ENCODE results near the gene JPT2. TPM values are rescaled to one million over a fixed set of nuclear protein-coding genes. Genes with fewer than 3 reads are reported as not detected.

JPT2 gene
- total and polyA plus RNA-seq, 10 of the 15 experiments (the other 5 are each of a cell fraction or from before 2014, with no cell fraction given) = 11.7 to 78.4 (median 48.4) TPM

DNA sequence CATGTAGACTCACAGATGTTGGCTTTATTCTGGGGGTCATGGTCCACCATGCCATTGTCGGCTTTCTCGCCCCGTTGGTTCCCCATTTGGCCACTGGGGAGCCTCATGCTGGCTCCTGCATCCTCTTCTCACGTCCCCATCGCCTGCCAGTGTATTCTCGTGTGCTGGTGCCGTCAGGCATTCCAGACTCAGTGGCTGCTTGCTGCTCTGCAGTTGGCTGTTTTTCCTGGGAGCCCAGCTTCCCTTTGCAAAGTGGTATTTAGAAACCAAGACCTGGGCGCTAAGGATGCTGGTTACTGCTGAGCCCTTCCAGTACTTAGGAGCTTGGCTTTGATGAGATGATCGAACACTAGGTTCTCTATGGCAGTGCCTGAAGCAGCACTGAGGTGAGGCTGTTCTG, 46.8 kb upstream of the JPT2 start (continued):
- TF ChIP-seq, protein P1, sequence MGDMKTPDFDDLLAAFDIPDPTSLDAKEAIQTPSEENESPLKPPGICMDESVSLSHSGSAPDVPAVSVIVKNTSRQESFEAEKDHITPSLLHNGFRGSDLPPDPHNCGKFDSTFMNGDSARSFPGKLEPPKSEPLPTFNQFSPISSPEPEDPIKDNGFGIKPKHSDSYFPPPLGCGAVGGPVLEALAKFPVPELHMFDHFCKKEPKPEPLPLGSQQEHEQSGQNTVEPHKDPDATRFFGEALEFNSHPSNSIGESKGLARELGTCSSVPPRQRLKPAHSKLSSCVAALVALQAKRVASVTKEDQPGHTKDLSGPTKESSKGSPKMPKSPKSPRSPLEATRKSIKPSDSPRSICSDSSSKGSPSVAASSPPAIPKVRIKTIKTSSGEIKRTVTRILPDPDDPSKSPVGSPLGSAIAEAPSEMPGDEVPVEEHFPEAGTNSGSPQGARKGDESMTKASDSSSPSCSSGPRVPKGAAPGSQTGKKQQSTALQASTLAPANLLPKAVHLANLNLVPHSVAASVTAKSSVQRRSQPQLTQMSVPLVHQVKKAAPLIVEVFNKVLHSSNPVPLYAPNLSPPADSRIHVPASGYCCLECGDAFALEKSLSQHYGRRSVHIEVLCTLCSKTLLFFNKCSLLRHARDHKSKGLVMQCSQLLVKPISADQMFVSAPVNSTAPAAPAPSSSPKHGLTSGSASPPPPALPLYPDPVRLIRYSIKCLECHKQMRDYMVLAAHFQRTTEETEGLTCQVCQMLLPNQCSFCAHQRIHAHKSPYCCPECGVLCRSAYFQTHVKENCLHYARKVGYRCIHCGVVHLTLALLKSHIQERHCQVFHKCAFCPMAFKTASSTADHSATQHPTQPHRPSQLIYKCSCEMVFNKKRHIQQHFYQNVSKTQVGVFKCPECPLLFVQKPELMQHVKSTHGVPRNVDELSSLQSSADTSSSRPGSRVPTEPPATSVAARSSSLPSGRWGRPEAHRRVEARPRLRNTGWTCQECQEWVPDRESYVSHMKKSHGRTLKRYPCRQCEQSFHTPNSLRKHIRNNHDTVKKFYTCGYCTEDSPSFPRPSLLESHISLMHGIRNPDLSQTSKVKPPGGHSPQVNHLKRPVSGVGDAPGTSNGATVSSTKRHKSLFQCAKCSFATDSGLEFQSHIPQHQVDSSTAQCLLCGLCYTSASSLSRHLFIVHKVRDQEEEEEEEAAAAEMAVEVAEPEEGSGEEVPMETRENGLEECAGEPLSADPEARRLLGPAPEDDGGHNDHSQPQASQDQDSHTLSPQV (IDR thresholded peaks at IDR 0.05) = no peak
- TF ChIP-seq, protein P2, sequence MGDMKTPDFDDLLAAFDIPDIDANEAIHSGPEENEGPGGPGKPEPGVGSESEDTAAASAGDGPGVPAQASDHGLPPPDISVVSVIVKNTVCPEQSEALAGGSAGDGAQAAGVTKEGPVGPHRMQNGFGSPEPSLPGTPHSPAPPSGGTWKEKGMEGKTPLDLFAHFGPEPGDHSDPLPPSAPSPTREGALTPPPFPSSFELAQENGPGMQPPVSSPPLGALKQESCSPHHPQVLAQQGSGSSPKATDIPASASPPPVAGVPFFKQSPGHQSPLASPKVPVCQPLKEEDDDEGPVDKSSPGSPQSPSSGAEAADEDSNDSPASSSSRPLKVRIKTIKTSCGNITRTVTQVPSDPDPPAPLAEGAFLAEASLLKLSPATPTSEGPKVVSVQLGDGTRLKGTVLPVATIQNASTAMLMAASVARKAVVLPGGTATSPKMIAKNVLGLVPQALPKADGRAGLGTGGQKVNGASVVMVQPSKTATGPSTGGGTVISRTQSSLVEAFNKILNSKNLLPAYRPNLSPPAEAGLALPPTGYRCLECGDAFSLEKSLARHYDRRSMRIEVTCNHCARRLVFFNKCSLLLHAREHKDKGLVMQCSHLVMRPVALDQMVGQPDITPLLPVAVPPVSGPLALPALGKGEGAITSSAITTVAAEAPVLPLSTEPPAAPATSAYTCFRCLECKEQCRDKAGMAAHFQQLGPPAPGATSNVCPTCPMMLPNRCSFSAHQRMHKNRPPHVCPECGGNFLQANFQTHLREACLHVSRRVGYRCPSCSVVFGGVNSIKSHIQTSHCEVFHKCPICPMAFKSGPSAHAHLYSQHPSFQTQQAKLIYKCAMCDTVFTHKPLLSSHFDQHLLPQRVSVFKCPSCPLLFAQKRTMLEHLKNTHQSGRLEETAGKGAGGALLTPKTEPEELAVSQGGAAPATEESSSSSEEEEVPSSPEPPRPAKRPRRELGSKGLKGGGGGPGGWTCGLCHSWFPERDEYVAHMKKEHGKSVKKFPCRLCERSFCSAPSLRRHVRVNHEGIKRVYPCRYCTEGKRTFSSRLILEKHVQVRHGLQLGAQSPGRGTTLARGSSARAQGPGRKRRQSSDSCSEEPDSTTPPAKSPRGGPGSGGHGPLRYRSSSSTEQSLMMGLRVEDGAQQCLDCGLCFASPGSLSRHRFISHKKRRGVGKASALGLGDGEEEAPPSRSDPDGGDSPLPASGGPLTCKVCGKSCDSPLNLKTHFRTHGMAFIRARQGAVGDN (IDR thresholded peaks at IDR 0.05) = no peak
- TF ChIP-seq SMAD5 (IDR thresholded peaks at IDR 0.05; ENCODE audit: low read depth) (no peak), TARDBP (IDR thresholded peaks at IDR 0.05; ENCODE audit: borderline replicate concordance) (no peak), YBX1 (IDR thresholded peaks at IDR 0.05) (no peak), MYB (IDR thresholded peaks at IDR 0.05; ENCODE audit: borderline replicate concordance, low read depth, low read length) (no peak), NFIC (IDR thresholded peaks at IDR 0.05; ENCODE audit: low read depth, low read length) (no peak), ZNF622 (IDR thresholded peaks at IDR 0.05) (no peak), SP1 (IDR thresholded peaks at IDR 0.05; ENCODE audit: low read depth, low read length) (no peak), KDM1A (IDR thresholded peaks at IDR 0.05; ENCODE audit: borderline replicate concordance) (no peak), CHD4 (IDR thresholded peaks at IDR 0.05) (no peak)
